NCI-H2029 treated with DMSO at 0.1 percent for 48 hours (cell line): ENCODE results near the gene RXRA.
"Not testable (repeated sequence)": the region's sequence is repeated elsewhere in the genome, so short reads cannot be mapped to it uniquely, and the experiment has no call there.

Experiments
- DNase-seq: peaks from one replicate; lab custom pipeline; 2025; lab: John Stamatoyannopoulos, UW

Gene RXRA

GRCh38 chr9:134293611-134294152 is 32.6 kb upstream of the RXRA start:
- no peak for DNase-seq

- no peak for DNase-seq
Observed at GRCh38 chr9:134294153-134295071, 31.8 kb upstream of the RXRA start.

DNA sequence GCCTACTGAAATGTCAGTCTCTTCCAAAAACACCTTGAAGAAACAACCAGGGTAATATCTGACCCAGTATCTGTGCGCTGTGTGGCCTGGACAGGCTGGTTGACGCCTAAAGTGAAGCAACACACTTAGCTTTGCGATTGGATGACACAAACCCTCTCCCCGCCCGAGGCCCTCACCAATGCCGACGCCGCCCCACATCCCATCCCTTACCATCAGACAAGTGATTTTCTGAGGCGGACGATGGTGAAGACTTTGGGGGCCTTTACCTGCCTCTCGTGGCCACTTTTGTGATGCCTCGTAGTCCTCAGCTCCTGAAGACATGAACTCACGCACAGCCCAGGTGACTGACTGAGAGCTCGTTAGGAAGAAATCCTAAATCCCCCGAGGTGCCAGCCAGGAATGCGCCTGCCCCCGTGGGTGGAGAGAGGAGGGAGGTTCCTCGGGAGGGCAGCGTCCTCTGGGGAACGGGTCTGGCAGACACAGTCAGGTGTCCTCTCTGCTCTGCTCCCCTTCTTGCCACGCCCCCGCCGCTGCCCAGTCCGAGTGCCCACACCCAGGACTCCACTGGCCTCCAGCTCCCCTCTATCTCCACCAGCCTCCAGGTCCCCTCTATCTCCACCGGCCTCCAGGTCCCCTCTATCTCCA is 31.0 kb upstream of the RXRA start:
- DNase-seq: no peak

GRCh38 chr9:134295746-134296250 is 30.5 kb upstream of the RXRA start:
- no peak for DNase-seq

DNA sequence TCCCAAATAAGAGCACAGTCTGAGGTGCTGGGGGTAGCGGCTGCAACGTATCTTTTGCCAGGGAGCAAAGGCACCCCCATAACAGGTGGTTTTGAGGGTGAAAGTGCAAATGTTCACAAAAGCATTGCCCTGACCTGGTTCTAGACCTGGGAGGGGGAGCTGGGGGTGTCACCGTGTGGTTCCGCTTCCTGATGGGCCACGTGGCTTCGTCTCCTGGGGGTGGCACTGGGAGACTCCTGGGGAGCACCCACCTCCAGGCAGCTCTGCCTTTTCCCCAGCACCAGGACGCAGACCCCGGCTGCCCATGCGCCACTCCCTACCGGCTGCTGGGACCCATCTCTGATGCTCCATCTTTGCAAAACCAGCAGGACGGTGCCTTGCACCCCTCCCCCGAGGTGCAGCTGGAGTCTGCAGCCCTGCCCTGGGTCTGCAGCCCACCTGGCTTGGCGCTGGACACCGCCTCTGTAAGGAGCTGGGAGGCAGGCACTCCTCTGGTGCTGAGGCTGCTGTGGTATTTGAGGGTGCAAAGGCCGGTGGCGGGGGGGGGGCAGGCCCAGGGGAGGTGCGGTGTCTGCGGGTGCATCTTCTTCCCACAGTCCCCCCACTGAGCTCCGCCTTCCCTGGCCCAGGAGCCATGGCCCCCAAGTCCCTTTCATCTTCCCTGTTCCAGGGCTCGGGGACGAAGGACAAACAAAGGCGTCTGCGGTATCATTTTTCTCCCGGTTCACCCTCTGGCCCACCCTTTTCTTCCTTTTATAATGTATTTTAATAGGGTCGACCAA is 29.8 kb upstream of the RXRA start:
- DNase-seq: no peak

DNA sequence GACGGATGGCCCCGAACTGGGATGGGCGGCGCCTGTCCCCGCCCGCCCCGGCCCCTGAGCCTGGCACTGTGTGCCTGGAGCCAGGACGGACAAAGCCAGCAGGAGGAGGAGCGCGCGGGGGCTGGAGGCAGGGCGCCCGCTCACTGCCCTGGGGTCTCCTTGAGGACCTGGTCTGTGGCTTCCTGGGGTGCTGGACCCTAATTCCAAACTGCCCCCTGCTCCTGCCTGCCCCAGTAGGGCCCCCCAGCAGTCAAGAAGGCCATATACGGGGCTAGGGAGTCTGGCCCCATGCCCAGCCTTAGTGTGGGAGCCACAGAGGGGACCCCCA is 29.2 kb upstream of the RXRA start:
- no peak for DNase-seq

GRCh38 chr9:134297576-134297975 is 28.7 kb upstream of the RXRA start:
- no peak for DNase-seq

GRCh38 chr9:134298000-134298399 is 28.3 kb upstream of the RXRA start:
- DNase-seq: no peak

GRCh38 chr9:134299068-134299467 is 27.2 kb upstream of the RXRA start:
- no peak for DNase-seq

DNA sequence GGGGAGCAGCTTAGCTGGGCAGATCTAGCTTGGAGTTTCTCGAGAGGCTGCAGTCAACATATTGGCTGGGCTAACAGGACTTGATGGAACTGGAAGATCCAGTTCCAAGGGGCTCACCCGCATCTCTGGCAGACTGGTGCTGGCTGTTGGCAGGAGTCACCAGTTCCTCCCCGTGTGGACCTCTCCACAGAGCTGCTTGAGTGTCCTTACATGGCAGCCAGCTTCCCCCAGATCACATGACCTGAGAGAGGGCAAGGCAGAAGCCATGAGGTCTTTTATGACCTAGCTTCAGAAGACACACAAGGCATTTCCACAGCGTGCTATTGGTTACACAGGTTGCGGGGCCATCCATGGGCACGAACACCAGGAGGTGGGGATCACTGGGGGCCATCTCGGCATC is 26.4 kb upstream of the RXRA start:
- DNase-seq: peak; percentile 77

DNA sequence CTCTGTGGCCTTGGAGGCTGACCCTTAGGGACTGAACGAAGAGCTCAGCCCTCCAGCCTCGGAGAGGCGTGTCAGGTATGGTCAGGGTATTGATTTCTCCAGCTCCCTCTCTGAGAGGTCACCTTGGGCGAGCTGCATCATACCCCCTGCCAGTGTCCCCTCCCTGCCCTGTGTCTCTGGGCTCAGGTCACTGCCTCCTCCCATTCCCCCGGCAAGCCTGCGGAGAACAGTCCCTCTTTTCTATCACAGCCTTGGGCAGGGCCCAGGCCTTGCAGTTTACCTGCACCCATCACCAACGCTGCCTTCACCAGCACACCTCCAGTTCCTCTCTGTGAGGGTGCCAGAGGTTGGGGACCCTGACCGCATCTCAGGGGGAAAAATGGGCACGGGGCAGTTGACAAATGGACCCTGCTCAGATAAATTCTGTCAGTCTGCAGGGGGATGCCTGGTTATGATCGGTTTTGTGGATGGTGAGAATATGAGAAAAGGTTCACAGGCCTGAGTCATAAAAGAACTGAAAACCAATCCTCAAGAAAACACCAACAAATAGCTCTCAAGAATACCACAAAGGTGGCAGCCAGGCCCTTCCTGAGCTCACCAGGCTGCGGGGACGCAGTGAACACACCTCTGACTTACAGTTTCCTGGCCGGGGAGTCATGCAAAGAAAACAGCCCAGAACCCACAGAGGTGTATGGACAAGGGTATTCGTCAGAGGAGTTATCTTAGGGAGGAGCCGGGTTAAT is 24.7 kb upstream of the RXRA start:
- DNase-seq: no peak

DNA sequence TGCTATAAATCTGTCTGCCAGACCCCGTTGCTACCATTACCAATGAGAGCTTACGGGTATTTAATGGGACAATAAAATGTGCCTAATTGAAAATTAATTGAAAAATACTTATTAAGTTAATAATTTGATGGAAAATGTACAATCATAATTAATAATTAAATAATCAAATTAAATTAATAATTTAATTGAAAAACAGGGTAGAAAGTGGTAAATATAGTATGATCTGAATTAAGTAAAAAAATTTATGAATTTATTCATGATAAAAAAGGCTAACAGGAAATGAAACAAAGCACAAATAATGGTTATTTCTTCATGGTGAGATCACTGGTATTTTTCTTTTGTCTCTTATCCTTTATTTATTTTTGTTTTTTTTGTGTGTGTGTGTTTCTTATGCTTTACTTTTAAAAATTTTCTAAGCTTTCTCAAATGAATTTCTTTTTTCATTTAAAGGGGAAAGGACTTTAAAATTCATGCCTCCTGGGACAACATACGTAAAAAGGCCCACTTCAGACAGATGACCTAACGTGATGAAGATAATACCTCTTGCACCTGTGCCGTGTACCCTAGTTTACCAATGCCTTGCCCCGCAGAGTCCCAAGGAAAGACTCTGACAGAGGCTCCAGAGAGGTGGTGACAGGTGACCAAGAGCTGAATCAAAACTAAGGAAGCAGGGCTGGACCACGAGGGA is 24.0 kb upstream of the RXRA start:
- no peak for DNase-seq

- DNase-seq: no peak
Observed at GRCh38 chr9:134303601-134304000, 22.7 kb upstream of the RXRA start.

DNA sequence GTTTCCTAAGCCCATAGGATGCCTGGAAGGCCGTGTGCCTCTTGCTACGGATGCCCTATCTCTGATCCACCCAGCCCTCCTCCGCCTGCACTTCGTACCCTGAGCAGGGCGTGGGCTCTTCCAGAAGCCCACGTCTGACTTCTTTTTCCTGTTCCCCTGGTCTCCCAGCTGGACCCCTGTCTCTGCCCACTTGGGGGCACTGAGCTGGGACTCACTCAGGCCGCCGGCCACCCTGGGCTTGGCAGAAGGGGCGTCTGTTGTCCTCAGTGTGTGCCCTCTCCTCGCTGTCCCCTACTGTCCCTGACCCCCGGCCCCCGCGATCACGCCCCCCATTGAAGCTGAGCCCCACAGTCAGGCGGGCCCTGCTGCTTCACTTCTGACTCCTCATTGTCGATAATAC is 22.0 kb upstream of the RXRA start:
- no peak for DNase-seq

DNA sequence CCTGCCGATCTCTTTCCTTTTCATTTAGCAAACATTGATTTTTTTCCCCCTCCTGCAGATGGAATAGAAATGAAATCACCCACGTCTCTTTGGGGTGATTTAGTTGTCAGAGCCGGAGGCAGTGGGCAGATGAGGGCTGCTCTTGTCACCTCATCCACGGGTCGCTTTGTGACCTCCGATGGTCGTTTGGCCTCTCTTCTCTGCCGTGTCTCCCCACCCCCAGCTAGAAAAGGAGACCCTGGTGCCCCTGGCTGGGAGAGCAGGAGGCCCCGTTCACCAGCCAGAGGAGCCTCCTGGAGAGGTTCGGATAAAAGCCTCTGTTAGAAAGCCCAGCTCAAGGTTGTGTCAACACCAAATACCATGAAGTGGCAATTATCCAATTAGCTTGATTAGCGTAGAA is 21.6 kb upstream of the RXRA start:
- no peak for DNase-seq

GRCh38 chr9:134305533-134305932 is 20.7 kb upstream of the RXRA start:
- DNase-seq: no peak

- DNase-seq: not testable (repeated sequence)
Observed at GRCh38 chr9:134306042-134306441, 20.2 kb upstream of the RXRA start.

DNA sequence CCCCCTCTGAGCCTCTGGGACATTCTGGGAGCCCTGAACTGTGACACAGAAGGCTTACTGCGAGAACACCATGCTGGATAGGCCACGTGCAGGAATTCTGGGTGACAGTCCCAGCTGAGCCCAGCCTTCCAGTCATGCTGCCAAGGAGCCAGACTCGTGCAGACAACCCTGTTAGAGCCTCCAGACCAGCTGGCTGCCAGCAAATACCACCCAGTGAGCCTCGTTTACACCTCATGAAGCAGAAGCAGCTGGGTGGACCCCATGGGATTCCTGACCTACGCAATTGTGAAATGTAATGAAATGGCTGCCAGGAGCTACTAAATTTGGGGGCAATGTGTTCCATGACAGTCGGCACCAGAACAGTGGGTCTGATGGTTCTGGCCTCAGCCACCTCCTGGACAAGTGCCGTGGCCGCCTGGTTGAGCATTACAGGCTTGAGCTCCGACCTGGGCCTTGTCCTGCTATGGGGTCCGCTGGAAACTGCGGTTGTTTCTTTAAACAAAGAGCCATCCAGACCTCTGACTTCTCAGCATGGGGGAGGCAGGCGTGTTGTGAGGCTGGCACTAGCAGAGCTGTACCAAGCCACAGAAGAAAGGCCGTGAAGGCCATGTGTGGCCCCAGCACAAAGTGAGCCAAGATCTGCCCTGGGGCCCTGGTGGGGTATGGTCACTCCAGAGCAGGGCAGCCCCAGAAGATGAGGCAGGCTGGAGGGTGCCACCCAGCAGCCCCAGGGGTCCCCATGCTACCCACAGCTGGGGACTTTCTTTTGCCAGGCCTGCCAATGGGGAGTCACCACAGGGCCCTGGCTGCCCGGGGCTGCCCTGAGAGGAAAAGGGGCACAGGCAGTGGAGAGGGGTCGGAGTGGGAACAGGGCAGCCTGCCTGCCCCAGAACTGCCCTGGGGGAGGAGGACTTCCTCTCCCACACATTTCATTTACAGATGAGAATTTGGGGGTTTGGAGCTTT is 19.3 kb upstream of the RXRA start:
- no peak for DNase-seq

DNA sequence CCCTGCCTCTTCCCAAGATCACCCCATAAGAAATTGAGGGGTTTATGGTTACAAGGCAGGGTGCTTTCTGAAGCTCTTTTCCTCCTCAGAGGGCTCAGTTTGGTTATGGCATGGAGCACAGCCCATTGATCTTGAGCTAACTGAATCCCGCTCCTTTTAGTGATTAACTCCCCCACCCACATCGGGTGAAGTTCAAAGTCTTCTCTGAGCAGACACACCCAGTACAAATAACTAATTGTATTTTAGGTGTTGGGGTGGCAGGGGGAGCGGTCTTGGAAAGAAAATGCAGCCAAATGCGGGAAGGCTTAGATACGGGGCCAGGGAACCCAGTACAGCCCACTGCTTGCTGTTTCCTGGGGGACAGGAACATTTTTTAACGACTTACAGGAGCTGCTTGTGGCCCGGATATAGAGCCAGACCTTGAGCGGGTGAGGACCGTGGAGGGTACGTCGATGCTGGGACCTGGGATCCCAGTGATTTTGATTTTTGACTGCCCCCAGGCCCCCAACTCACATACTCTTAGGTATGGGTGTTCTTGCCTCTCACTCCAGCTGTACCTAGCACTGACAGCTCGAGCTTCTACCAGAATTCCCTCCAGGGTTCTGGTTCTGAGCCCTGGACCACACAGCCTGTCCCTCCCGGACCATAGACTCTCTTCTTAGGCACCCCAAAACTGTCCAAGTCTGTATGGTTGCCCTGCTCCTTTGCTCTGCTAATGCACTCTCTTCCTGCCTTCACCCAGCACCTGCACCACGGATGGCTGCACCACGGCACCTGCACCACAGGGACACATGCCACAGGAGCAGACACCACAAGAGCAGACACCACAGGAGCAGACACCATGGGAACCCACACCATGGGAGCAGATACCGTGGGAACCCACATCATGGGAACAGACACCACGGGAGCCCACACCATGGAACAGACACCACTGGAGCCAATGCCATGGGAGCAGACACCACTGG is 18.3 kb upstream of the RXRA start:
- no peak for DNase-seq
